Iris pigment epithelial cell (primary cell): Measurements from ENCODE around the gene HPDL.

Experiments used
- DNase-seq: peaks from one replicate; pipeline ENCODE4 v3.0.0-alpha.2; 2011; ENCODE audit warnings: low read depth

The HPDL gene

DNA sequence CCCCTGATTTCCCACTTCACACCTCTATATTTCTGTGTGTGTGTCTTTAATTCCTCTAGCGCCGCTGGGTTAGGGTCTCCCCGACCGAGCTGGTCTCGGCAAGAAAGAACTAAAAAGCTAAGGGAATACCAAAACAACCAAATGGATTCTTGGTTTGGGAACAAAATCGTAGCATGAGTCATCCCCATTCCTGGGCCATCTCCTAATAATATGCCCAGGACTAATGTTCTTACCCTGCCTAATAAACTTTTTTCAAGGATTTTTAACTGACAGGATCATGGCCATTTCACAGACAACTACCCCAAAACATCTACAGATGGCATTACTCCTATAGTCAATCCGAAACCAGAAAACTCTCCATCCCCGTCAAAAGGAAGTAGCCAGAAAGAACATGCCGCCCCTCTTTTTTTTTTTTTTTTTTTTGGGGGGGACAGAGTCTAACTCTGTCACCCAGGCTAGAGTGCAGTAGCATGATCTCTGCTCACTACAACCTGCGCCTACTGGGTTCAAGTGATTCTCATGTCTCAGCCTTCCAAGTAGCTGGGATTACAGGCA is 4.1 kb upstream of the HPDL start:
- DNase-seq, result no peak

DNA sequence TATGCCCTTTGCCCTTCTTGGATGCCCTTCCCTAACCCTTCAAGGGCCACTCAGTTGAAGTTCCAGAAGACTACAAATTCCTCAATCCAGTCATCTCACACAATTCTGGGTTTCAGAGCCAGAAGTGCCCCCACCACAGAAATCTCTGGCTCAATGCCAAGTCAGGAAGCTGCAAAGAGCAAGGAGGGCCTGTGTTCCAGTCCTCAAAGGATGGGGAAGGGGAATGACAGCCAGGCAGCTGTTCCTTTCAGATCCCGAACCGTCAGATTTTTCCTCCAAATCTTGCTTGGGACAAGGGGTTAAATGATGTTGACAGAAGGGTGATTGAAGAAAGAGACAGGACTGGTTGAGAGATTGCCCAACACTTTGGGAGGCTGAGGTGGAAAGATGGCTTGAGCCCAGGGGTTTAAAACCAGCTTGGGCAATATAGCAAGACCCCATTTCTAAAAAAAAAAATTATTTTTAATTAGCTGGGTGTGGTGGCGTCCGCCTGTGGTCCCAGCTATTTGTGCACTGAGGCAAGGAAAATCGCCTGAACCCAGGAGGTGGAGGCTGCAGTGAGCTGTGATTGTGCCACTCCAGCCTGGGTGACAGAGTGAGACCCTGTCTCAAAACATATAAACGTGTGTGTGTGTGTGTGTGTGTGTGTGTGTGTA is 716 bp upstream of the HPDL start:
- DNase-seq, result no peak

GRCh38 chr1:45327644-45328515 is 1.2 kb downstream of the HPDL start:
- no peak for DNase-seq

- no peak for DNase-seq
Observed at GRCh38 chr1:45328680-45329079, 2.0 kb downstream of the HPDL start.

DNA sequence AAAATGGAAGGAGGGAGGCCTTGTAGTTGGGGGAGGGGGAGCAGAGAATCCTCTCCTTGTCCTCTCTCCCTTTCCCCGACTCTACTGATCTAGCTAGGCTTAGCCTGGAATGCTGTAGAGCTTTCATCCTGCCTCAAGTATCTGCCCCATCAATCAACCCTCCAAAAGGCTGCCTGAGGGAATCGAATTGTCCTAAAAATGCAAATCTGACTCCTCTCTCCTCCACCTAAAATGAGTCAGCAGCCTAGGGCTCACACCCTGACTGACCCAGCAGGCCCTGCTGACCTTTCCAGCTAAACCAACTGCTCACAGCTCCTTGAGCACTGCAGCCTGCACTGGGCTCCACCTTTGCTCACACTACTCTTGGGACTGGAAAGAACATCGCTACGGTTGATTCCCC is 2.8 kb downstream of the HPDL start:
- DNase-seq, result no peak

DNA sequence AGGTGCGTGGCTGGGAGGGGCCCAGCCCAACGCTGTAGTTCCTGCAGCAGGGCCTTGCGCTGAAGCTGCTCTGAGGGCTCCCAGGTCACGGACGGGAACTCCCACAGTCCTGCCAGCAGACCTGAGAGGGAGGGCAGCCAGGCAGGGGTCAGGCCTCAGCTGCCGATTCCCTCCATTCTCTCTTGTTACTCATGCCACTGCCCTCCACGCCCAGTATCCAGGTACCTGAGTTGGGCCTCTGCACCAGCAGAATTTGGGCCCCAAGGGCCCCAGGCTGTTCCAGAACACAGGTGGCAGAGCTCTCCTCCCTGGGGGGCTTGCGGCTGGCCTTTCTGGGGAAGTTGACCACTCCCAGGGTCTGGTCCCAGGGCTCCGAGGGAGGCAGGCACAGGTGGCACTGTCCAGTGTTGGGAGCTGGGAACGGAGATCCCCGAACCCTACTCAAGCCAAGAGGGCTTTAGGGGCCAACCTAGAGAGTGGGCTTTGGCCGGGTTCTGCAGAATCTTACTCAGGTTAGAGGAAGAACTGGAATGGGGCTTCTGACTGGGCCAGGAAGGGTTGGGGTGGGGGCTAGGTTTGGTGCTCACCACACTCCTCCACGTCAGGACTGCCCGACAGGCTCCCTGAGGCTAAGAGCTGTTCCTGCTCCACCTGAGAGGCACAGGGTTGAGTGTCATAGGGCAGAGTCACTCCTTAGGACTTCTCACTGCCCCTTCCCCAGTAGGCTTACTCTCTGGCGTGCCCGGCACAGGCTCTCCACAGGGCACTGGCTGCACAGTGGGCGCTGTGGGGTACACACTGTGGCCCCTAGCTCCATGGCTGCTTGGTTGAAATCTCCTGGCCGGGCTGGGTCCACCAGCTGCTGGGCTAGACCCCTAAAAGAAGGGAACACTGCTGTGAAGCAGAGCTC is 5.0 kb downstream of the HPDL start:
- DNase-seq, result no peak

- DNase-seq, result no peak
Observed at GRCh38 chr1:45332346-45332720, 5.6 kb downstream of the HPDL start.

GRCh38 chr1:45334308-45335245 is 7.9 kb downstream of the HPDL start:
- DNase-seq, result no peak

DNA sequence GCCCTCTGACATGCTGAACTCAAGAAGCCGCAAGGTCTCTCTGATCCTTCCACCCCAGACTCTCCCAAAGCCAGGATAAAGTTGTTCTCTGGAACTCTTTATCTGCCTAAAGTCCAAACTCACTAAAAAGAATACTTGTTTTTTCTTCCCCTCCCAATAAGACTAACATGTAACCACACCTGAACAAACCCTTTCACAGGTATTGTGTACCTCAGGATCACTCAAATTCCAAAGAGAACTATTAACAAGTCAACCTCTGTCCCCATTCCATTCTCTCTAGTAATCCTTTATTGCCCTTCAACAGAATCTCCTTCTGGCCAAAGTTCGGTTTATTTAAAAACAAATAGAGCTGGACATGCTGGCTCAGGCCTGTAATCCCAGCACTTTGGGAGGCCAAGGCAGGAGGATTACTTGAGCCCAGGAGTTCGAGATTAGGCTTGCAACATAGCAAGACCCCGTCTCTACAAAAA is 9.2 kb downstream of the HPDL start:
- DNase-seq, result no peak

DNA sequence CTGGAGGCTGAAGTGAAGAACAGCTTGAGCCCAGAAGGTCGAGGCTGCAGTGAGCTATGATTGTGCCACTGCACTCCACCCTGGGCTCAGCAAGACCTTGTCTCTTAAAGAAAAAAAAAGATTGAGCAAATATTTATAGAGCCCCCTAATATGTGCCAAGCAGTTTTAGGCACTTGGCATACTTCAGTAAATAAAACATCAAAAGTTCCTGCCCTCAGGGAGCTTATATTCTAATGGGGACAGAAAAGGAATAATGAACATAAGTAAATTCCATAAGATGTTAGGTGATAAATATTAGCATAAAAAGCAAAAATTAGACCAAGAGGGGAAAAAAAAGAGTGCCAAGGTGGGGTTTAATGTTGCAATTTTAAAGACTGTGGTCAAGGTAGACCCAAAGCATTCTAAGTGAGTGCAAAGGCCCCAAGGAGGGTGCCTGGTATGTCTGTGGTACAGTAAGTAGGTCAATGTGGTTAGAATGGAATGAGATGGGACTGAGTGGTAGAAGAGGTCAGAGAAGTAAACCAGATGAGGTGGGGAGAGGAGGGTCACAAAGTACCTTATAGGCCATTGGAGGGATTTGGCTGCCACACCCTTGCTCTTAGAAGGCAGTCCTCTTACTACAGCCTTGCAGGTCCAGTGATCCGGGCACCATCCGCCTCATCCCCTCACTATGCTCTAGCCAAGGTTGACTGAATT is 11.1 kb downstream of the HPDL start:
- DNase-seq, result no peak

DNA sequence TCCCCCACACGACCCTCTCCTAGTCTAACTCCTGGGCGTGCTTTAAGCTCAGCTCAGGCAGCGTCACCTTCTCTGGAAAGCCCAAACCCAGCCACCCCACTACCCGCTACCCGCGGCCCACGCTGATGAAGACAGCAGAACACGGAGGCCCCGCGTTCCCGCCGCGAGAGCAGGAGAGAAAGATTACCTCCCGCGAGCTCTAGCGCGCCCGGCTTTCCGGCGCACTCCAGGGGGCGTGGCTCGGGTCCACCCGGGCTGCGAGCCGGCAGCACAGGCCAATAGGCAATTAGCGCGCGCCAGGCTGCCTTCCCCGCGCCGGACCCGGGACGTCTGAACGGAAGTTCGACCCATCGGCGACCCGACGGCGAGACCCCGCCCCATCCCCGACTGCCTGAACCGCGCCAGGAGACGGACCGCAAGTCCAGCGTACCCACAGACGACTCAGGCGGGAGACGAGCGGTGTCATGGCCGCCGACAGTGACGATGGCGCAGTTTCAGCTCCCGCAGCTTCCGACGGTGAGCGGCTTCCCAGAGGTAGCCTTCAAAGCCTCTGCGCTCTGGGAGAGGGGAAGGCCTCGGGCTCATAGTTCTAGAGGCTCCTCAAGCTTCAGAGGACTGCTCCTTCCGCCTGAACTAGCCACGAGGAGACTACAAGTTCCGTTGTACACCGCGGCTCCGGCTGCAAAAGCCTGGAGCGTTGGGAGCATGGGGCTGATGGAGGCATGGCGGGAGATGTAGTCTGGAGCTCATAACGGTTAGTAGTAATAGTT is 13.3 kb downstream of the HPDL start, which contains the start of the genes MUTYH and TOE1:
TSS of gene MUTYH (minus strand) at position 652 of the 770 bp plus-strand sequence. CDS start 5,935 bp downstream, outside the sequence.
TSS of gene TOE1 (plus strand) at position 382 of the 770 bp plus-strand sequence. CDS start at position 465, 83 bp downstream.
- peak; percentile 94 for DNase-seq

- DNase-seq, result no peak
Observed at GRCh38 chr1:45340816-45341466, 14.2 kb downstream of the HPDL start.

GRCh38 chr1:45344499-45344898 is 17.8 kb downstream of the HPDL start:
- DNase-seq, result no peak

DNA sequence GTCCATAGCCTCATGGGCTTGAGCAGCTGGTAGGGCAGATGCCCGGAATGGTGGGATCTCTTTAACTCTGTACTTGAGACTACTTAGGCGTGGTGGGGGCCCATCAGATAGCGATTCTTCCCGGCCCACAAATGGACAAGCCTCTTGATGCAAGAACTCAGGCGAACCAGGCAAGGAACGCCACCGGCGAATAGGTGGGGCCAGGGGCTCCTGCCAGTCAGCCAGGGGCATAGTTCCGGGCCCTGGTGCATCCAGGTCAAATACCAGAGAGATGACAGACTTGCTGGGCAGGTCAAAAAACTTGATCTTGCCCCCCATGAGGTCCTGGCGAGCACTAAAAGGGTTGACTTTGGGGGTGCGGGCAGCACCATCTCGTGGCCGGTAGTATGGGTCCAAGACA is 18.3 kb downstream of the HPDL start:
- DNase-seq, result no peak

- DNase-seq, result no peak
Observed at GRCh38 chr1:45346473-45346872, 19.8 kb downstream of the HPDL start.

DNA sequence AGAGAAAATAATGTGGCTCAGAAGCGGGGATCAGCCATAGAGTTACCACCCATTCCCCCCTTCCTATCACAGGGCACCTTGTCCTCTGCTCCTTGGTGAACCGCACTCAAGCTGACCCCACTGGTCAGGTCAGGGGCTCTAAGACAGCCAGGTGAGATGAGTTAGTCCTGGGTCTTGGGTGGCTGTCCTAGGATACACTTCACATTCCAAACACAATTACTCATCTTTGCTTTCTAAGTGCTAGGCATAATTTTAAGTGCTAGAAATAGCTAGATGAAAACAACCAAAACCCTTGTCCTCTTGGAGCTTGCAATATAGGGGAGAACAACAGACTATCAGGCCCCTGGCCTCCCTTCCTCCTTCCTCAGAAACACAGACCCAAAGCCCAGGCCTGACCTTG is 21.3 kb downstream of the HPDL start:
- DNase-seq, result peak; percentile 43

GRCh38 chr1:45348609-45348965 is 21.9 kb downstream of the HPDL start:
- DNase-seq, result no peak

GRCh38 chr1:45348966-45349677 is 22.4 kb downstream of the HPDL start:
- no peak for DNase-seq
